ENCODE results near the gene SLC5A2.

DNA sequence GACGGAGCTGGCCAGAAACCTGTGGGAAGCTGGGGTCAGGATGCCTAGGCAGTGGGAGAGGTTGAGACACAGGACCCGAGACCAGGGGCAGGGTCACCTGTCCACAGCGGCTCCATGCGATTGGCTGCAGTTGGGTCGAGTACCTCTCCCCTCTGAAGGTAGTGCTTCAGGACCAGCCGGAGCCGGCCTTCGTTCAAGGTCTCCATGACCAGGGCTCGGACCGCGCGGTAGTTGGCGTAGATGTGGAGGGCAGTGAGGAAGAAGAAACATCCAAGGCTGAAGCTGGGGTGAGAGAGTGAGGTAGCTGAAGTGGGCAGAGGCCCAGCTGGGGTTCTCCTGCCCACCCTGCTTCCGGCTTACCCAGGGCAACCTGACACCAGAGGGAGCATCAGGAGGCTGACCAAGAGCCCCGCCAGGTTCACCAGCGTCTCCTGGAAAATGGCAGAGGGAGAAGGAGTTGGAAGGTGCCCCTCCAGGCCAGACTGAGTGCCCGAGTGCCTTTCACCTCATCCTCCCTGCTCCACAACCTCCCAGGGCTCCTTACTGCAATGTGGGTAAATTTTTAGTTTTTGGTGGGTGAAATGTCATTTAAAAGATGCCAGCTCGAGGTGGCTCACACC is 10.7 kb downstream of the SLC5A2 start:
- TF ChIP-seq, protein P1, sequence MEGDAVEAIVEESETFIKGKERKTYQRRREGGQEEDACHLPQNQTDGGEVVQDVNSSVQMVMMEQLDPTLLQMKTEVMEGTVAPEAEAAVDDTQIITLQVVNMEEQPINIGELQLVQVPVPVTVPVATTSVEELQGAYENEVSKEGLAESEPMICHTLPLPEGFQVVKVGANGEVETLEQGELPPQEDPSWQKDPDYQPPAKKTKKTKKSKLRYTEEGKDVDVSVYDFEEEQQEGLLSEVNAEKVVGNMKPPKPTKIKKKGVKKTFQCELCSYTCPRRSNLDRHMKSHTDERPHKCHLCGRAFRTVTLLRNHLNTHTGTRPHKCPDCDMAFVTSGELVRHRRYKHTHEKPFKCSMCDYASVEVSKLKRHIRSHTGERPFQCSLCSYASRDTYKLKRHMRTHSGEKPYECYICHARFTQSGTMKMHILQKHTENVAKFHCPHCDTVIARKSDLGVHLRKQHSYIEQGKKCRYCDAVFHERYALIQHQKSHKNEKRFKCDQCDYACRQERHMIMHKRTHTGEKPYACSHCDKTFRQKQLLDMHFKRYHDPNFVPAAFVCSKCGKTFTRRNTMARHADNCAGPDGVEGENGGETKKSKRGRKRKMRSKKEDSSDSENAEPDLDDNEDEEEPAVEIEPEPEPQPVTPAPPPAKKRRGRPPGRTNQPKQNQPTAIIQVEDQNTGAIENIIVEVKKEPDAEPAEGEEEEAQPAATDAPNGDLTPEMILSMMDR (IDR thresholded peaks at IDR 0.05), result no peak
- TF ChIP-seq POLR2A (IDR thresholded peaks at IDR 0.05), result no peak

Data from thyroid gland (tissue), 4 donors.